ENCODE measurements around the gene ABAT.

GRCh38 chr16:8781797-8782196 is 107.4 kb downstream of the ABAT start:
- TF ChIP-seq POLR2AphosphoS5 (IDR thresholded peaks at IDR 0.05) (no peak), POLR2A (IDR thresholded peaks at IDR 0.05) (no peak), EP300 (IDR thresholded peaks at IDR 0.05) (no peak)
- TF ChIP-seq, protein P1, sequence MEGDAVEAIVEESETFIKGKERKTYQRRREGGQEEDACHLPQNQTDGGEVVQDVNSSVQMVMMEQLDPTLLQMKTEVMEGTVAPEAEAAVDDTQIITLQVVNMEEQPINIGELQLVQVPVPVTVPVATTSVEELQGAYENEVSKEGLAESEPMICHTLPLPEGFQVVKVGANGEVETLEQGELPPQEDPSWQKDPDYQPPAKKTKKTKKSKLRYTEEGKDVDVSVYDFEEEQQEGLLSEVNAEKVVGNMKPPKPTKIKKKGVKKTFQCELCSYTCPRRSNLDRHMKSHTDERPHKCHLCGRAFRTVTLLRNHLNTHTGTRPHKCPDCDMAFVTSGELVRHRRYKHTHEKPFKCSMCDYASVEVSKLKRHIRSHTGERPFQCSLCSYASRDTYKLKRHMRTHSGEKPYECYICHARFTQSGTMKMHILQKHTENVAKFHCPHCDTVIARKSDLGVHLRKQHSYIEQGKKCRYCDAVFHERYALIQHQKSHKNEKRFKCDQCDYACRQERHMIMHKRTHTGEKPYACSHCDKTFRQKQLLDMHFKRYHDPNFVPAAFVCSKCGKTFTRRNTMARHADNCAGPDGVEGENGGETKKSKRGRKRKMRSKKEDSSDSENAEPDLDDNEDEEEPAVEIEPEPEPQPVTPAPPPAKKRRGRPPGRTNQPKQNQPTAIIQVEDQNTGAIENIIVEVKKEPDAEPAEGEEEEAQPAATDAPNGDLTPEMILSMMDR (IDR thresholded peaks at IDR 0.05), result no peak
